Endothelial cell of umbilical vein (primary cell): ENCODE data around the gene TEKT5.

Source experiments
- EZH2 ChIP-seq: IDR thresholded peaks from 2 replicates; pipeline ENCODE4 v1.6.1; 2012; ENCODE audit warnings: borderline replicate concordance, low read depth, mild to moderate bottlenecking, moderate library complexity, low read length, inconsistent platforms; ENCODE audit not compliant: severe bottlenecking
- FOS ChIP-seq: IDR thresholded peaks from 2 replicates; pipeline ENCODE4 v1.6.1; 2011; ENCODE audit warnings: mild to moderate bottlenecking, low read length, moderate library complexity, borderline replicate concordance; ENCODE audit not compliant: insufficient read depth
- GATA2 ChIP-seq: IDR thresholded peaks from 2 replicates; pipeline ENCODE4 v1.7.0; 2011; ENCODE audit warnings: low read depth, mild to moderate bottlenecking, moderate library complexity, mixed read lengths, low read length; ENCODE audit not compliant: insufficient read length, insufficient read depth
- JUN ChIP-seq: IDR thresholded peaks from 2 replicates; pipeline ENCODE4 v1.6.1; 2011; ENCODE audit warnings: borderline replicate concordance, low read depth; ENCODE audit not compliant: insufficient read length, insufficient read depth
- MYC ChIP-seq: IDR thresholded peaks from one replicate; pipeline ENCODE4 v1.6.1; 2011; ENCODE audit warnings: mild to moderate bottlenecking, low read depth, low read length
- POLR2A ChIP-seq: IDR thresholded peaks from 2 replicates; pipeline ENCODE4 v1.6.1; 2012; ENCODE audit warnings: low read depth, mild to moderate bottlenecking, control low read depth, low read length
- POLR2AphosphoS5 ChIP-seq: IDR thresholded peaks from 2 replicates; pipeline ENCODE4 v1.6.1; 2012; ENCODE audit warnings: low read depth, mild to moderate bottlenecking, control low read depth, low read length, moderate library complexity; ENCODE audit not compliant: insufficient read depth
- TF ChIP-seq, protein P1 (sequence below), 2 donors: IDR thresholded peaks; 1 replicate in 1 of 2; 2 replicates in 1 of 2; pipeline ENCODE4 v1.5.1; 2011; ENCODE audit warnings: low read length in 2 of 2, mild to moderate bottlenecking in 2 of 2, moderate library complexity in 2 of 2, control low read depth in 1 of 2, inconsistent platforms in 1 of 2, low read depth in 1 of 2; ENCODE audit not compliant: insufficient read depth in 1 of 2; ENCODE audit errors: extremely low read depth in 1 of 2
- TF ChIP-seq, protein P2 (sequence below): IDR thresholded peaks from 2 replicates; pipeline ENCODE4 v1.6.1; 2011; ENCODE audit not compliant: insufficient read depth, insufficient read length

DNA sequence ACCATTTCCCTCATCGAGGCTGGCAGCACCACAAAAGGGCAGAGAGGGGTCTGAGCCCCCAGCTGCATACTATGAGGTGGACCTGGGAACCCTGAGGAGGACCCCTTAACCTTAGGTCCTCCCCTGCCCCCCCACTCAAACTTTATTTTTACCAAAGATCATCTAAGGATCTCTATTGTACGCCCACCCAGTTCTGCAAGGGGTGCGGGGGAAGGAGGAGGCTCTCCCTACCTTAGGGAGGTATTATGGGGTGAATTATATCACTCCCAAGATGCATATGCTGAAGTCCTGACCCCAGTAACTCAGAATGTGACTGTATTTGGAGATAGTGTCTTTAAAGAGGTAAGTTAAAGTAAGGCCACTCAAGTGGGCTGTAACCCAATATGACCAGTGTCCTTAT, 87.6 kb downstream of the TEKT5 start:
- TF ChIP-seq, protein P1, sequence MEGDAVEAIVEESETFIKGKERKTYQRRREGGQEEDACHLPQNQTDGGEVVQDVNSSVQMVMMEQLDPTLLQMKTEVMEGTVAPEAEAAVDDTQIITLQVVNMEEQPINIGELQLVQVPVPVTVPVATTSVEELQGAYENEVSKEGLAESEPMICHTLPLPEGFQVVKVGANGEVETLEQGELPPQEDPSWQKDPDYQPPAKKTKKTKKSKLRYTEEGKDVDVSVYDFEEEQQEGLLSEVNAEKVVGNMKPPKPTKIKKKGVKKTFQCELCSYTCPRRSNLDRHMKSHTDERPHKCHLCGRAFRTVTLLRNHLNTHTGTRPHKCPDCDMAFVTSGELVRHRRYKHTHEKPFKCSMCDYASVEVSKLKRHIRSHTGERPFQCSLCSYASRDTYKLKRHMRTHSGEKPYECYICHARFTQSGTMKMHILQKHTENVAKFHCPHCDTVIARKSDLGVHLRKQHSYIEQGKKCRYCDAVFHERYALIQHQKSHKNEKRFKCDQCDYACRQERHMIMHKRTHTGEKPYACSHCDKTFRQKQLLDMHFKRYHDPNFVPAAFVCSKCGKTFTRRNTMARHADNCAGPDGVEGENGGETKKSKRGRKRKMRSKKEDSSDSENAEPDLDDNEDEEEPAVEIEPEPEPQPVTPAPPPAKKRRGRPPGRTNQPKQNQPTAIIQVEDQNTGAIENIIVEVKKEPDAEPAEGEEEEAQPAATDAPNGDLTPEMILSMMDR (IDR thresholded peaks at IDR 0.05; ENCODE audit: extremely low read depth in 1 of 2, insufficient read depth in 1 of 2, low read depth in 1 of 2, low read length in 2 of 2) = no peak
- TF ChIP-seq POLR2AphosphoS5 = no peak
- TF ChIP-seq MYC = no peak
- no peak for TF ChIP-seq GATA2
- TF ChIP-seq, protein P2, sequence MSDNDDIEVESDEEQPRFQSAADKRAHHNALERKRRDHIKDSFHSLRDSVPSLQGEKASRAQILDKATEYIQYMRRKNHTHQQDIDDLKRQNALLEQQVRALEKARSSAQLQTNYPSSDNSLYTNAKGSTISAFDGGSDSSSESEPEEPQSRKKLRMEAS = no peak
- no peak for TF ChIP-seq POLR2A
- no peak for TF ChIP-seq EZH2
- TF ChIP-seq JUN = no peak
- TF ChIP-seq FOS = no peak
